T-helper 2 cell treated with Interferon-gamma antibody and Interleukin-4, amounts not matched to agents 5 μg/mL and 100 μg/mL, for 36 hours (primary cell): ENCODE results near the gene TEAD1.

ENCODE experiments used
- DNase-seq: peaks from one replicate; pipeline ENCODE4 v3.0.0; 2021; ENCODE audit warnings: low spot score
- H3K27ac Mint-ChIP-seq: one replicate; pipeline ENCODE4 v1.8.0; 2021; ENCODE audit warnings: mild to moderate bottlenecking, mixed read lengths
- H3K27me3 Mint-ChIP-seq: one replicate; pipeline ENCODE4 v1.8.0; 2021; ENCODE audit warnings: low read depth, mixed read lengths
- H3K36me3 Mint-ChIP-seq: one replicate; pipeline ENCODE4 v1.8.0; 2021; ENCODE audit warnings: low read depth, mixed read lengths
- H3K4me1 Mint-ChIP-seq: one replicate; pipeline ENCODE4 v1.8.0; 2021; ENCODE audit warnings: low read depth, mixed read lengths
- H3K4me3 Mint-ChIP-seq: one replicate; pipeline ENCODE4 v1.8.0; 2022; ENCODE audit warnings: mild to moderate bottlenecking, moderate library complexity, mixed read lengths
- H3K9me3 Mint-ChIP-seq: one replicate; pipeline ENCODE4 v1.8.0; 2021; ENCODE audit warnings: mixed read lengths

Gene TEAD1

GRCh38 chr11:12832480-12833224, 158.4 kb downstream of the TEAD1 start:
- H3K4me1 Mint-ChIP-seq = peaks cover 8% of the 10 kb centered on the region
- no peak overlapping the region for H3K4me3 Mint-ChIP-seq
- no peaks in the 10 kb centered on the region for H3K9me3 Mint-ChIP-seq
- peaks cover 58% of the 10 kb centered on the region for H3K27me3 Mint-ChIP-seq
- H3K27ac Mint-ChIP-seq = no peak overlapping the region
- H3K36me3 Mint-ChIP-seq = no peaks in the 10 kb centered on the region
- no peak for DNase-seq

GRCh38 chr11:12834166-12834565, 159.9 kb downstream of the TEAD1 start:
- peaks cover 42% of the 10 kb centered on the region for H3K27me3 Mint-ChIP-seq

GRCh38 chr11:12834630-12835029, 160.4 kb downstream of the TEAD1 start:
- no peak for DNase-seq
- H3K9me3 Mint-ChIP-seq = no peaks in the 10 kb centered on the region
- no peaks in the 10 kb centered on the region for H3K36me3 Mint-ChIP-seq
- peaks cover 4% of the 10 kb centered on the region for H3K4me1 Mint-ChIP-seq
- H3K27me3 Mint-ChIP-seq = peaks cover 38% of the 10 kb centered on the region
- H3K4me3 Mint-ChIP-seq = no peak overlapping the region
- no peak overlapping the region for H3K27ac Mint-ChIP-seq

More at GRCh38 chr11:12834166-12834565, 159.9 kb downstream of the TEAD1 start:
- H3K36me3 Mint-ChIP-seq = no peaks in the 10 kb centered on the region
- H3K4me1 Mint-ChIP-seq = peaks cover 4% of the 10 kb centered on the region
- H3K9me3 Mint-ChIP-seq = no peaks in the 10 kb centered on the region
- no peak overlapping the region for H3K27ac Mint-ChIP-seq
- H3K4me3 Mint-ChIP-seq = no peak overlapping the region
- no peak for DNase-seq

DNA sequence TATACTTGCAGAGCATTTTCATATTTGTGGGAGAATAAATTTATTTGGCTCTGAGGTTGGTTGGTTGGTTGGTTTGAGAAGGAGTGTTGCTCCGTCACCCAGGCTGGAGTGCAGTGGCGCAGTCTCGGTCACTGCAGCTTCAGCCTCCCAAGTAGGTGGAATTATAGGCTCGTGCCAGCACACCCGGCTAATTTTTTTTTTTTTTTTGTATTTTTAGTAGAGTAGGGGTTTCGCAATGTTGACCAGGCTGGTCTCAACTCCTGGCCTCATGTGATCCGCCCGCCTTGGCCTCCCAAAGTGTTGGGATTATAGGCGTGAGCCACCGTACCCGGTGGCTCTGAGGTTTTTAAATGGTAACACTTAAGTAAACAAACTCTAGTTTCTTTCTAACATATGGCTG, 161.1 kb downstream of the TEAD1 start:
- H3K9me3 Mint-ChIP-seq = no peaks in the 10 kb centered on the region

DNA sequence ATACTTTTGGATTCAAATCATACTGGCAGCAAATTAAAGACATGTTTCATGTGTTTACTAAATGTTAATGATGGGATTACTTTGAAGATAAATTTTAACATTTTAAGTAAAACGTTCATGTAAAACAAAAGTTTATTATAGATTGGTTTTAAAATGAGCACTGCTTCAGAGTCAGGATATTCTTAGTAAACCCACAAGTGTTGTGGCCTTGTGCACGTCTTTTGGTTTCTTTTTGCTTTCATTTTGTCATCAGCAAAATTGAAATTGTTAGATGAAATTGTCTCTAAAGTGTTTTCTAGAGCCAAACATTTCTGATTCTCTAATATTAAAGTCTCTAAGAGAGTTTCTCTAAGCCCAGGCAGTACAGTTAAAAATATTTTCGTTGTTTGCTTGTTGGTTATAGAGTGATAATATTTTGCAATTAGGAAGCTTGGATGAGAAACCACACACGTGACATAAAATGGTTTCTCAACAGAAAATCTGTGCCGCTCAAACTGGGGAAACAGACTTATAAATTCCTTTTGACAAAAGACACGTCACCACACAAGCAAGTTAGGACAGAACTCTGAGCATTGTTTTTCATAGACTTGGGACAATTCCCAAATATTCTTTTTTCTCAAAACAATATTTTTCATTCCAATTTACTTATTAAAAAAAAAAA, 164.4 kb downstream of the TEAD1 start:
- Mint-ChIP-seq H3K9me3 (no peaks in the 10 kb centered on the region), H3K36me3 (no peaks in the 10 kb centered on the region), H3K4me1 (peaks cover 14% of the 10 kb centered on the region), H3K27me3 (peaks cover 32% of the 10 kb centered on the region), H3K27ac (no peak overlapping the region), H3K4me3 (peak overlapping the region; percentile 44)
- no peak for DNase-seq

More for the DNA sequence above, 161.1 kb downstream of the TEAD1 start:
- no peak overlapping the region for H3K4me3 Mint-ChIP-seq
- no peaks in the 10 kb centered on the region for H3K36me3 Mint-ChIP-seq
- no peak for DNase-seq
- H3K4me1 Mint-ChIP-seq = peaks cover 4% of the 10 kb centered on the region
- peaks cover 33% of the 10 kb centered on the region for H3K27me3 Mint-ChIP-seq
- no peak overlapping the region for H3K27ac Mint-ChIP-seq

GRCh38 chr11:12840871-12841660, 166.8 kb downstream of the TEAD1 start:
- H3K27ac Mint-ChIP-seq = no peak overlapping the region
- H3K36me3 Mint-ChIP-seq = no peaks in the 10 kb centered on the region
- H3K4me3 Mint-ChIP-seq = no peak overlapping the region
- H3K9me3 Mint-ChIP-seq = no peaks in the 10 kb centered on the region
- H3K4me1 Mint-ChIP-seq = peaks cover 14% of the 10 kb centered on the region
- no peak for DNase-seq
- H3K27me3 Mint-ChIP-seq = peaks cover 15% of the 10 kb centered on the region

DNA sequence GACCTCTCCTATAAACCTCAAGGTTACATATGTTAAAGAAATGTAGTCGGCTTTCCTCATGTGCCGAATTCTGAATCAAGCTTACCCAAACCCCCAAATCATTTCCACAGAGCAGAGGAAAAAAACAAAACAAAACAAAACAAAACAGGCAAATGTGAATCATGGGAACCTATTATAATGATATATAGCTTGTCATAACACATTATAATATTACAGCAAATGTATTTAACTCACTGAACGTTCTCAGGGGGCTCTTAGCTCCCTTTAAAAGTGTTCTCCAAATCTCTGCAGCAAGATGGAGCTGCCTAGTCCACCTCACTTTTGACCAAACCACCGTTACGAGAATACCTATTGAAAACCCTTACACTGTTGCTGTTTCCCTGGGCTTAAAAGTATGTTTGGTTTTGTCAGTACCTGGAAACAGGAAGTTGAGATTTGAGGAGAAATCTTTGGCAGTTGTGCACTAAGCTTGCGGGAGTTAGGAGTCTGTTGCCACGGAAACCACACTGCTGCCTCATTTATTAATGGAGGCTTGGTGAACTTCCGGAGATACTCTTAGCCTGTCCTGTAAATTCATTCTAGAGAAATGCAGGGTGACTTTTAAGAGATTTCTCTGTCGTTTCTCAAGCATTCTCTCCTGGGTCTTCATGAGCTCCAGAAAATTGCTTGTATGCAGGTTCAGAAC, 167.9 kb downstream of the TEAD1 start:
- Mint-ChIP-seq H3K9me3 (no peaks in the 10 kb centered on the region), H3K36me3 (no peaks in the 10 kb centered on the region), H3K27ac (no peak overlapping the region), H3K4me1 (peaks cover 14% of the 10 kb centered on the region), H3K27me3 (peaks cover 19% of the 10 kb centered on the region), H3K4me3 (peak overlapping the region; percentile 18)
- DNase-seq = no peak

- peaks cover 14% of the 10 kb centered on the region for H3K4me1 Mint-ChIP-seq
- no peaks in the 10 kb centered on the region for H3K9me3 Mint-ChIP-seq
- H3K27ac Mint-ChIP-seq = no peak overlapping the region
- H3K4me3 Mint-ChIP-seq = no peak overlapping the region
- no peaks in the 10 kb centered on the region for H3K36me3 Mint-ChIP-seq
- no peak for DNase-seq
- H3K27me3 Mint-ChIP-seq = peaks cover 20% of the 10 kb centered on the region
Measured at GRCh38 chr11:12842933-12843636, 168.9 kb downstream of the TEAD1 start.

- peaks cover 25% of the 10 kb centered on the region for H3K27me3 Mint-ChIP-seq
- H3K27ac Mint-ChIP-seq = no peak overlapping the region
- DNase-seq = no peak
- no peaks in the 10 kb centered on the region for H3K9me3 Mint-ChIP-seq
- H3K4me3 Mint-ChIP-seq = no peak overlapping the region
- peaks cover 10% of the 10 kb centered on the region for H3K4me1 Mint-ChIP-seq
- no peaks in the 10 kb centered on the region for H3K36me3 Mint-ChIP-seq
Measured at GRCh38 chr11:12845163-12845562, 170.9 kb downstream of the TEAD1 start.

- peaks cover 10% of the 10 kb centered on the region for H3K4me1 Mint-ChIP-seq
- peaks cover 24% of the 10 kb centered on the region for H3K27me3 Mint-ChIP-seq
- no peak overlapping the region for H3K4me3 Mint-ChIP-seq
- no peaks in the 10 kb centered on the region for H3K36me3 Mint-ChIP-seq
- DNase-seq = no peak
- no peak overlapping the region for H3K27ac Mint-ChIP-seq
- H3K9me3 Mint-ChIP-seq = no peaks in the 10 kb centered on the region
Measured at GRCh38 chr11:12845739-12846358, 171.6 kb downstream of the TEAD1 start.

DNA sequence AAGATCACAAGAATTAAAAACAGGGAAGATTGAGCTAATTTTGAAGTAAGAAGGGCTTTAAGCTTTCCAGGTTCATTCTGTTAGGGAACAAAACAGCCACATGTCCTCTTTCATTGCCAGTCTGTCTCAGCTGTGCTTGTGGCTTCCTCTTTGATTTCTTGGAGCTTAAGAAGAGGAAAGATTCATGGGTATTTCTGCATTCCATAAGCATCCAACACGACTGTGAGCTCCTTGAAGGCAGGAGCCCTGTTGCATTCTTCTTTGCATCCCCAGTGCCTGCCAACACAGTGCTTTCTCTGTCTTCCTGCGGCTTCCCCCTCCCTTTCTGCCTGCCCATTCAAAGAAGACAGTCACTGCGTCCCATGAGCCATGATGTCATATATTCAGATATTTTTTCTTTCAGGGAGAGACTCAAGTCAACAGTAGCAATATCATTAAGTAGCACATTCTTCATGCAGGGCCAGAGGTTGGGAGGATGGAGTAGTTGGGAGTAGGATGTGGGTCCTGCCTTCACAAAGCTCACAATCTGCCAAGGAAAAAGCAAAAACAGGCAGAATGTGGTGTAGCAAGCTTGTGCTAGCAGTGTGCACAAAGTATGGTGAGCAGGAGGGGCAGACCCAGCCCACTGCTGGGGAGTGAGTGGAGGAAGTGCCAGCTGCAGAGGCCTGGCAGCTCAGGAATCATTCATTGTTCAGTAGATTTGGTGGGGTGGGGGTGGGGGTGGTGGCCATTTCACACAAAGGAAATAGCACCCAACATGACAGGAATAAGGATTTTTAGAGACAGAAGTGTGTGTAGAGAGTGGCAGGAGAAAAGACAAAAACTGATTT, 172.8 kb downstream of the TEAD1 start:
- Mint-ChIP-seq H3K4me3 (no peak overlapping the region), H3K9me3 (no peaks in the 10 kb centered on the region), H3K36me3 (no peaks in the 10 kb centered on the region), H3K27me3 (peaks cover 14% of the 10 kb centered on the region), H3K4me1 (peaks cover 12% of the 10 kb centered on the region), H3K27ac (peak overlapping the region; percentile 37)
- no peak for DNase-seq

GRCh38 chr11:12848413-12848812, 174.2 kb downstream of the TEAD1 start:
- H3K27me3 Mint-ChIP-seq = peaks cover 10% of the 10 kb centered on the region
- H3K36me3 Mint-ChIP-seq = no peaks in the 10 kb centered on the region
- H3K4me1 Mint-ChIP-seq = peaks cover 5% of the 10 kb centered on the region
- H3K27ac Mint-ChIP-seq = no peak overlapping the region
- H3K4me3 Mint-ChIP-seq = no peak overlapping the region
- no peaks in the 10 kb centered on the region for H3K9me3 Mint-ChIP-seq
- DNase-seq = no peak
